ENCODE measurements around the gene TRAM2.

TRAM2 gene

GRCh38 chr6:52507557-52508260 lies 69.2 kb downstream of the TRAM2 start:
- DNase-seq (ENCODE audit: low read depth, low spot score), result peak; percentile 47

GRCh38 chr6:52506476-52506875 lies 70.4 kb downstream of the TRAM2 start:
- TF ChIP-seq CTCF (IDR thresholded peaks at IDR 0.05; ENCODE audit: low read depth, low read length), result no peak
- in situ Hi-C loops (cut with HindIII; ENCODE audit: low sequenced_read_pairs), result no loop called here
- H3K4me3 ChIP-seq (ENCODE audit: low read depth, low read length), result no peak overlapping the region
- DNase-seq (ENCODE audit: low read depth, low spot score), result no peak

More at GRCh38 chr6:52507557-52508260, 69.2 kb downstream of the TRAM2 start:
- in situ Hi-C loops (cut with HindIII; ENCODE audit: low sequenced_read_pairs), result no loop called here
- TF ChIP-seq CTCF (IDR thresholded peaks at IDR 0.05; ENCODE audit: low read depth, low read length), result no peak
- H3K4me3 ChIP-seq (ENCODE audit: low read depth, low read length), result no peak overlapping the region

GRCh38 chr6:52505726-52506409 lies 71.0 kb downstream of the TRAM2 start:
- in situ Hi-C loops (cut with HindIII; ENCODE audit: low sequenced_read_pairs), result no loop called here
- no peak for TF ChIP-seq CTCF (IDR thresholded peaks at IDR 0.05; ENCODE audit: low read depth, low read length)
- H3K4me3 ChIP-seq (ENCODE audit: low read depth, low read length), result no peak overlapping the region
- no peak for DNase-seq (ENCODE audit: low read depth, low spot score)

- in situ Hi-C loops (cut with HindIII; ENCODE audit: low sequenced_read_pairs), result no loop called here
- no peak overlapping the region for H3K4me3 ChIP-seq (ENCODE audit: low read depth, low read length)
- no peak for DNase-seq (ENCODE audit: low read depth, low spot score)
- no peak for TF ChIP-seq CTCF (IDR thresholded peaks at IDR 0.05; ENCODE audit: low read depth, low read length)
These were observed 72.1 kb downstream of the TRAM2 start for GRCh38 chr6:52504782-52505136.

GRCh38 chr6:52503851-52504781 lies 72.7 kb downstream of the TRAM2 start:
- in situ Hi-C loops (cut with HindIII; ENCODE audit: low sequenced_read_pairs), result no loop called here
- TF ChIP-seq CTCF (IDR thresholded peaks at IDR 0.05; ENCODE audit: low read depth, low read length), result no peak
- peak; percentile 86 for DNase-seq (ENCODE audit: low read depth, low spot score)
- no peak overlapping the region for H3K4me3 ChIP-seq (ENCODE audit: low read depth, low read length)

- peak; percentile 51 for DNase-seq (ENCODE audit: low read depth, low spot score)
- peak; percentile 33 for TF ChIP-seq CTCF (IDR thresholded peaks at IDR 0.05; ENCODE audit: low read depth, low read length)
- no peak overlapping the region for H3K4me3 ChIP-seq (ENCODE audit: low read depth, low read length)
- in situ Hi-C loops (cut with HindIII; ENCODE audit: low sequenced_read_pairs), result no loop called here
These were observed 73.5 kb downstream of the TRAM2 start for GRCh38 chr6:52503323-52503747.
